K562 (cell line): ENCODE data around the gene STX17. TPM values are rescaled to one million over a fixed set of nuclear protein-coding genes. Genes with fewer than 3 reads are reported as not detected.

Experiments
- ATAC-seq: fragments of 200-7000 bp; cut with Tn5 transposase; 3 replicates; pipeline ENCODE4 v1.9.1; 2020; ENCODE audit warnings: moderate library complexity
- BruUV-seq: library from RNA; stranded (reverse); fragments of 400-500 nt; replicated peaks from 2 replicates; lab custom pipeline; 2021; lab: Mats Ljungman, UMichigan
- CTCF ChIA-PET: fragments of 300-600 bp; formaldehyde crosslinking; extraction: SDS; loops from one replicate; lab custom pipeline; 2021; ENCODE audit warnings: low intra/inter-chr PET ratio; lab: Yijun Ruan, JAX
- POLR2A ChIA-PET: fragments of 300-600, 350-650 bp; sonication (Branson Sonifier 250); formaldehyde crosslinking; extraction: SDS; loops from one replicate; lab custom pipeline; 2021; ENCODE audit warnings: antibody characterized with exemption, inconsistent platforms; lab: Yijun Ruan, JAX
- DNase-seq, 4 experiments: peaks; one replicate each; pipeline versions ENCODE4 v3.0.0 to v3.0.0-alpha.2; 2011 to 2018; ENCODE audit warnings: low spot score in 3 of 4, mixed read lengths in 3 of 4; ENCODE audit errors: extremely low read depth in 1 of 4
- FAIRE-seq: peaks from 2 replicates; lab custom pipeline; 2011; peaks lifted over from hg19 to GRCh38; lab: Jason Lieb, UNC
- H2AFZ ChIP-seq: 2 replicates; pipeline ENCODE4 v1.6.0; 2011; ENCODE audit warnings: low read depth, low read length, control low read depth, inconsistent platforms
- H3K27ac ChIP-seq: fragments of 200-600 bp; 3 replicates; pipeline ENCODE4 v1.8.0; 2011; ENCODE audit warnings: low read depth, mild to moderate bottlenecking, control low read depth, inconsistent platforms, low read length, moderate library complexity, mixed read lengths; ENCODE audit errors: extremely low read depth
- H3K27me3 ChIP-seq, 2 experiments: fragments of 300-600 bp in 1 of 2; 2 replicates in 1 of 2; 3 replicates in 1 of 2; pipeline versions ENCODE4 v1.6.0 to v1.8.0; 2011; ENCODE audit warnings: inconsistent platforms in 2 of 2, low read length in 2 of 2, mild to moderate bottlenecking in 1 of 2, mixed read lengths in 1 of 2, moderate library complexity in 1 of 2; ENCODE audit not compliant: control insufficient read depth in 2 of 2, insufficient read depth in 2 of 2
- H3K36me3 ChIP-seq: fragments of 300-600 bp; 3 replicates; pipeline ENCODE4 v1.8.0; 2011; ENCODE audit warnings: mild to moderate bottlenecking, low read length, inconsistent platforms; ENCODE audit not compliant: control insufficient read depth, insufficient read depth
- H3K4me1 ChIP-seq, 2 experiments: fragments of 200-600 bp in 1 of 2; replicated peaks in 1 of 2; 2 replicates in 1 of 2; 3 replicates in 1 of 2; pipeline versions ENCODE4 v1.5.1 to v1.8.0; 2011; ENCODE audit warnings: inconsistent platforms in 2 of 2, low read length in 2 of 2, mild to moderate bottlenecking in 1 of 2, mixed read lengths in 1 of 2, moderate library complexity in 1 of 2; ENCODE audit not compliant: control insufficient read depth in 2 of 2, insufficient read depth in 2 of 2
- H3K4me2 ChIP-seq: 2 replicates; pipeline ENCODE4 v1.6.1; 2011; ENCODE audit warnings: low read length, control low read depth, inconsistent platforms, mixed read lengths; ENCODE audit not compliant: insufficient read depth
- H3K4me3 ChIP-seq: fragments of 200-600 bp; sonication (generic), shearing (Covaris generic); 2 replicates; pipeline ENCODE4 v1.5.1; 2016; ENCODE audit warnings: control low read depth, inconsistent platforms
- H3K79me2 ChIP-seq: fragments of 200-600 bp; 3 replicates; pipeline ENCODE4 v1.8.0; 2011; ENCODE audit warnings: low read length, inconsistent platforms; ENCODE audit not compliant: control insufficient read depth, insufficient read depth
- H3K9ac ChIP-seq, 2 experiments: 2 replicates each; pipeline versions ENCODE4 v1.6.0 to v1.6.1; 2011; ENCODE audit warnings: low read depth in 2 of 2, low read length in 2 of 2, control low read depth in 1 of 2, inconsistent platforms in 1 of 2, mild to moderate bottlenecking in 1 of 2, mixed read lengths in 1 of 2; ENCODE audit not compliant: insufficient read depth in 1 of 2
- H3K9me1 ChIP-seq: one replicate; pipeline ENCODE4 v1.6.0; 2011; ENCODE audit warnings: inconsistent platforms, mild to moderate bottlenecking, low read length, moderate library complexity; ENCODE audit not compliant: control insufficient read depth, insufficient read depth
- H3K9me3 ChIP-seq: replicated peaks from 2 replicates; pipeline ENCODE4 v1.5.1; 2011; ENCODE audit warnings: low read depth, low read length, inconsistent platforms; ENCODE audit not compliant: control insufficient read depth, insufficient read depth
- H4K20me1 ChIP-seq: replicated peaks from 2 replicates; pipeline ENCODE4 v1.6.1; 2011; ENCODE audit warnings: low read length, inconsistent platforms, mixed read lengths; ENCODE audit not compliant: control insufficient read depth, insufficient read depth
- HMG20B ChIP-seq: fragments of 250-450 bp; sonication (Bioruptor Pico); IDR thresholded peaks from 2 replicates; pipeline ENCODE4 v1.5.0; 2021; ENCODE audit warnings: mild to moderate bottlenecking
- KAT2B ChIP-seq: IDR thresholded peaks from one replicate; pipeline ENCODE4 v1.6.1; 2012; ENCODE audit warnings: low read depth, mild to moderate bottlenecking, control low read depth, inconsistent platforms, low read length, moderate library complexity
- LCOR ChIP-seq: sonication (generic); formaldehyde crosslinking; IDR thresholded peaks from 2 replicates; pipeline ENCODE4 v1.8.0; 2022; ENCODE audit warnings: mild to moderate bottlenecking, missing genetic modification reagents
- NR2F6 ChIP-seq: fragments of 450-650 bp; formaldehyde crosslinking; IDR thresholded peaks from 2 replicates; pipeline ENCODE4 v1.4.0; 2020; ENCODE audit warnings: mild to moderate bottlenecking
- POLR2H ChIP-seq: IDR thresholded peaks from 2 replicates; pipeline ENCODE4 v1.6.1; 2016; ENCODE audit warnings: missing genetic modification characterization, low read depth, mild to moderate bottlenecking, control low read depth, missing compliant biosample characterization, moderate library complexity
- PTBP1 ChIP-seq: fragments of 200-400 bp; formaldehyde crosslinking; IDR thresholded peaks from 2 replicates; pipeline ENCODE4 v1.6.1; 2017; ENCODE audit warnings: low read depth, low read length
- TGIF2 ChIP-seq: sonication (generic); formaldehyde crosslinking; IDR thresholded peaks from 2 replicates; pipeline ENCODE4 v1.8.1; 2022; ENCODE audit warnings: mild to moderate bottlenecking, missing genetic modification reagents, moderate library complexity
- ZC3H4 ChIP-seq: sonication (generic); formaldehyde crosslinking; IDR thresholded peaks from 2 replicates; pipeline ENCODE4 v1.9.0; 2021; ENCODE audit warnings: missing genetic modification reagents, borderline replicate concordance
- ZNF354B ChIP-seq: fragments of 250-450 bp; sonication (Bioruptor Pico); IDR thresholded peaks from 2 replicates; pipeline ENCODE4 v1.4.0; 2020
- ZNF507 ChIP-seq: conservative IDR thresholded peaks from 2 replicates; pipeline ENCODE4 v1.6.1; 2017; ENCODE audit warnings: missing genetic modification characterization, missing compliant biosample characterization
- ZNF696 ChIP-seq: fragments of 250-450 bp; sonication (Bioruptor Pico); conservative IDR thresholded peaks from 2 replicates; pipeline ENCODE4 v1.4.0; 2020; ENCODE audit warnings: mild to moderate bottlenecking, moderate library complexity
- WGBS: fragments of 100-300 bp; shearing (Covaris generic); methylation state at CpG from one replicate; pipeline ENCODE4 v1.1.6; 2016; ENCODE audit warnings: low coverage, mixed read lengths; ENCODE audit not compliant: insufficient coverage; ENCODE audit errors: missing lambda C conversion rate; 5-methylcytosine and 5-hydroxymethylcytosine counted together
- in situ Hi-C: fragments of 300-500 bp; cut with MboI; formaldehyde crosslinking; loops from 4 replicates; pipeline ENCODE4 v1.15.0; 2018; ENCODE audit warnings: inconsistent platforms, mixed read lengths
- intact Hi-C: fragments of 100-400 bp; cut with micrococcal nuclease; formaldehyde crosslinking; loops from 2 replicates; pipeline ENCODE4 v1.14.2; 2022
- polyA plus RNA-seq, 8 experiments: library from polyadenylated mRNA; depleted of rRNA in 4 of 8; stranded (reverse) in 5 of 8; unstranded in 3 of 8; fragments of >200 nt; fragmentation: Nextera tagmentation in 2 of 8; fragmentation: Illumina TruSeq in 1 of 8; extraction: Ambion mirVana in 2 of 8; extraction: Trizol in 1 of 8; gene quantifications; 2 replicates each; pipeline versions ENCODE4 v1.2.1 to v1.2.3, GENCODE V29; 2011 to 2014; ENCODE audit warnings: inconsistent platforms in 1 of 8, missing spikeins in 1 of 8
- total RNA-seq, 7 experiments: library from RNA; depleted of rRNA in 6 of 7; stranded (reverse); fragments of >200 nt in 6 of 7; fragmentation: Illumina TruSeq in 2 of 7; extraction: Trizol in 2 of 7; gene quantifications; 2 replicates each; pipeline versions ENCODE4 v1.2.1 to v1.2.3, GENCODE V29; 2011 to 2021; ENCODE audit warnings: low replicate concordance in 1 of 7
- TF ChIP-seq, protein P1 (sequence below): fragments of 200-400 bp; formaldehyde crosslinking; IDR thresholded peaks from 2 replicates; pipeline ENCODE4 v1.6.1; 2017; ENCODE audit warnings: mild to moderate bottlenecking, low read depth, low read length, moderate library complexity
- TF ChIP-seq, protein P2 (sequence below): fragments of 250-450 bp; sonication (Bioruptor Pico); IDR thresholded peaks from 2 replicates; pipeline ENCODE4 v1.4.0; 2020; ENCODE audit warnings: mild to moderate bottlenecking, moderate library complexity
- TF ChIP-seq, protein P3 (sequence below): fragments of 450-650 bp; IDR thresholded peaks from 2 replicates; pipeline ENCODE4 v1.6.1; 2016; ENCODE audit warnings: missing biosample characterization, missing genetic modification characterization

STX17 gene
- total and polyA plus RNA-seq, 9 of the 15 experiments (the other 6 are each of a cell fraction or from before 2014, with no cell fraction given), result 14.4 to 25.1 (median 19.0) TPM

DNA sequence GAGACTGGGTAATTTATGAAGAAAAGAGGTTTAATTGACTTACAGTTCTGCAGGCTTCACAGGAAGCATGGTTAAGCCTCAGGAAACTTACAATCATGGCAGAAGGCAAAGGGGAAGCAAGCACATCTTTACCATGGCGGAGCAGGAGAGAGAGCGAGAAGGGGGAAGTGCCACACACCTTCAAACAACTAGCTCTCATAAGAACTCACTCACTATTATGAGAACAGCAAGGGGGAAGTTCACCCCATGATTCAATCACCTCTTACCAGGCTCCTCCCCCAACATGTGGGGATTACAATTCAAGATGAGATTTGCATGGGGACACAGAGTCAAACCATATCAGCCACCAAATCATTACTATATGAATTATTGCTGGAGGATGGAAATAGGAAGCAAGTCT is 30.3 kb upstream of the STX17 start:
- ChIA-PET POLR2A (no interaction called here), CTCF (no interaction called here)
- Histone ChIP-seq H3K9me1 (no peaks in the 10 kb centered on the region), H4K20me1 (no peaks in the 10 kb centered on the region), H2AFZ (no peak overlapping the region), H3K4me2 (no peak overlapping the region), H3K4me3 (no peak overlapping the region), H3K27me3 (no peaks in the 10 kb centered on the region; a peak in 1 of 5 replicates), H3K9me3 (no peaks in the 10 kb centered on the region), H3K79me2 (no peaks in the 10 kb centered on the region), H3K36me3 (no peaks in the 10 kb centered on the region), H3K9ac (no peak overlapping the region), H3K27ac (no peak overlapping the region), H3K4me1 (no peaks in the 10 kb centered on the region)
- ATAC-seq (no peak), FAIRE-seq (no peak), DNase-seq (no peak)
- in situ Hi-C loops, result no loop called here
- TF ChIP-seq, protein P1, sequence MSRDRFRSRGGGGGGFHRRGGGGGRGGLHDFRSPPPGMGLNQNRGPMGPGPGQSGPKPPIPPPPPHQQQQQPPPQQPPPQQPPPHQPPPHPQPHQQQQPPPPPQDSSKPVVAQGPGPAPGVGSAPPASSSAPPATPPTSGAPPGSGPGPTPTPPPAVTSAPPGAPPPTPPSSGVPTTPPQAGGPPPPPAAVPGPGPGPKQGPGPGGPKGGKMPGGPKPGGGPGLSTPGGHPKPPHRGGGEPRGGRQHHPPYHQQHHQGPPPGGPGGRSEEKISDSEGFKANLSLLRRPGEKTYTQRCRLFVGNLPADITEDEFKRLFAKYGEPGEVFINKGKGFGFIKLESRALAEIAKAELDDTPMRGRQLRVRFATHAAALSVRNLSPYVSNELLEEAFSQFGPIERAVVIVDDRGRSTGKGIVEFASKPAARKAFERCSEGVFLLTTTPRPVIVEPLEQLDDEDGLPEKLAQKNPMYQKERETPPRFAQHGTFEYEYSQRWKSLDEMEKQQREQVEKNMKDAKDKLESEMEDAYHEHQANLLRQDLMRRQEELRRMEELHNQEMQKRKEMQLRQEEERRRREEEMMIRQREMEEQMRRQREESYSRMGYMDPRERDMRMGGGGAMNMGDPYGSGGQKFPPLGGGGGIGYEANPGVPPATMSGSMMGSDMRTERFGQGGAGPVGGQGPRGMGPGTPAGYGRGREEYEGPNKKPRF, result no peak
- TF ChIP-seq NR2F6 (CRISPR knock-in tag) (no peak), ZNF507 (tag) (no peak), PTBP1 (no peak), TGIF2 (CRISPR knock-in tag) (no peak), HMG20B (CRISPR knock-in tag) (no peak), LCOR (no peak), ZC3H4 (no peak), POLR2H (tag) (no peak), ZNF696 (CRISPR knock-in tag) (no peak), KAT2B (no peak), ZNF354B (no peak)
- TF ChIP-seq, protein P2, sequence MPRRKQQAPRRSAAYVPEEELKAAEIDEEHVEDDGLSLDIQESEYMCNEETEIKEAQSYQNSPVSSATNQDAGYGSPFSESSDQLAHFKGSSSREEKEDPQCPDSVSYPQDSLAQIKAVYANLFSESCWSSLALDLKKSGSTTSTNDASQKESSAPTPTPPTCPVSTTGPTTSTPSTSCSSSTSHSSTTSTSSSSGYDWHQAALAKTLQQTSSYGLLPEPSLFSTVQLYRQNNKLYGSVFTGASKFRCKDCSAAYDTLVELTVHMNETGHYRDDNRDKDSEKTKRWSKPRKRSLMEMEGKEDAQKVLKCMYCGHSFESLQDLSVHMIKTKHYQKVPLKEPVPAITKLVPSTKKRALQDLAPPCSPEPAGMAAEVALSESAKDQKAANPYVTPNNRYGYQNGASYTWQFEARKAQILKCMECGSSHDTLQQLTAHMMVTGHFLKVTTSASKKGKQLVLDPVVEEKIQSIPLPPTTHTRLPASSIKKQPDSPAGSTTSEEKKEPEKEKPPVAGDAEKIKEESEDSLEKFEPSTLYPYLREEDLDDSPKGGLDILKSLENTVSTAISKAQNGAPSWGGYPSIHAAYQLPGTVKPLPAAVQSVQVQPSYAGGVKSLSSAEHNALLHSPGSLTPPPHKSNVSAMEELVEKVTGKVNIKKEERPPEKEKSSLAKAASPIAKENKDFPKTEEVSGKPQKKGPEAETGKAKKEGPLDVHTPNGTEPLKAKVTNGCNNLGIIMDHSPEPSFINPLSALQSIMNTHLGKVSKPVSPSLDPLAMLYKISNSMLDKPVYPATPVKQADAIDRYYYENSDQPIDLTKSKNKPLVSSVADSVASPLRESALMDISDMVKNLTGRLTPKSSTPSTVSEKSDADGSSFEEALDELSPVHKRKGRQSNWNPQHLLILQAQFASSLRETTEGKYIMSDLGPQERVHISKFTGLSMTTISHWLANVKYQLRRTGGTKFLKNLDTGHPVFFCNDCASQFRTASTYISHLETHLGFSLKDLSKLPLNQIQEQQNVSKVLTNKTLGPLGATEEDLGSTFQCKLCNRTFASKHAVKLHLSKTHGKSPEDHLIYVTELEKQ (CRISPR knock-in tag), result no peak
- TF ChIP-seq, protein P3, sequence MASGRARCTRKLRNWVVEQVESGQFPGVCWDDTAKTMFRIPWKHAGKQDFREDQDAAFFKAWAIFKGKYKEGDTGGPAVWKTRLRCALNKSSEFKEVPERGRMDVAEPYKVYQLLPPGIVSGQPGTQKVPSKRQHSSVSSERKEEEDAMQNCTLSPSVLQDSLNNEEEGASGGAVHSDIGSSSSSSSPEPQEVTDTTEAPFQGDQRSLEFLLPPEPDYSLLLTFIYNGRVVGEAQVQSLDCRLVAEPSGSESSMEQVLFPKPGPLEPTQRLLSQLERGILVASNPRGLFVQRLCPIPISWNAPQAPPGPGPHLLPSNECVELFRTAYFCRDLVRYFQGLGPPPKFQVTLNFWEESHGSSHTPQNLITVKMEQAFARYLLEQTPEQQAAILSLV (tag), result no peak
- intact Hi-C loops, result no loop called here
- 0% methylated on average over 2 of the region's 2 CpGs for WGBS
- BruUV-seq, result no TSS peak
